Fibroblast of lung (primary cell): ENCODE results near the gene ITIH4. TPM values are rescaled to one million over a fixed set of nuclear protein-coding genes. Genes with fewer than 3 reads are reported as not detected.
"Not testable (repeated sequence)": the region's sequence is repeated elsewhere in the genome, so short reads cannot be mapped to it uniquely, and the experiment has no call there.

Experiments
- DNase-seq, 2 donors: peaks; one replicate each; pipeline versions ENCODE4 v3.0.0 to v3.0.0-alpha.2; 2010; ENCODE audit warnings: low read depth in 2 of 2
- H2AFZ ChIP-seq: 2 replicates; pipeline ENCODE4 v1.5.1; 2012; ENCODE audit warnings: low read length, control low read depth, inconsistent platforms
- H3K27ac ChIP-seq: 2 replicates; pipeline ENCODE4 v1.5.1; 2011; ENCODE audit warnings: low read length, control low read depth; ENCODE audit not compliant: insufficient read depth
- H3K27me3 ChIP-seq: 2 replicates; pipeline ENCODE4 v1.5.1; 2011; ENCODE audit warnings: mild to moderate bottlenecking, low read length; ENCODE audit not compliant: control insufficient read depth, insufficient read depth
- H3K36me3 ChIP-seq: 2 replicates; pipeline ENCODE4 v1.5.1; 2011; ENCODE audit warnings: low read length; ENCODE audit not compliant: control insufficient read depth, insufficient read depth
- H3K4me1 ChIP-seq: 2 replicates; pipeline ENCODE4 v1.5.1; 2011; ENCODE audit warnings: low read length; ENCODE audit not compliant: control insufficient read depth, insufficient read depth; ENCODE audit errors: extremely low read depth
- H3K4me2 ChIP-seq: 2 replicates; pipeline ENCODE4 v1.5.1; 2011; ENCODE audit warnings: low read length, control low read depth; ENCODE audit not compliant: insufficient read depth; ENCODE audit errors: extremely low read depth
- H3K4me3 ChIP-seq, 4 experiments: fragments of 200-600 bp in 1 of 4; sonication (generic) in 1 of 4; replicated peaks in 1 of 4; 2 replicates each; pipeline ENCODE4 v1.5.1; 2011 to 2016; ENCODE audit warnings: low read length in 4 of 4, low read depth in 3 of 4, mild to moderate bottlenecking in 3 of 4, control low read depth in 2 of 4, inconsistent platforms in 1 of 4, mixed read lengths in 1 of 4; ENCODE audit not compliant: insufficient read depth in 1 of 4; ENCODE audit errors: control extremely low read depth in 1 of 4
- H3K79me2 ChIP-seq: 2 replicates; pipeline ENCODE4 v1.5.1; 2012; ENCODE audit warnings: mild to moderate bottlenecking, low read length, inconsistent platforms; ENCODE audit not compliant: control insufficient read depth, insufficient read depth
- H3K9ac ChIP-seq: 2 replicates; pipeline ENCODE4 v1.5.1; 2011; ENCODE audit warnings: mild to moderate bottlenecking, low read length, control low read depth; ENCODE audit not compliant: insufficient read depth
- H3K9me3 ChIP-seq: 2 replicates; pipeline ENCODE4 v1.5.1; 2012; ENCODE audit warnings: low read depth, low read length; ENCODE audit not compliant: control insufficient read depth, insufficient read depth
- H4K20me1 ChIP-seq: 2 replicates; pipeline ENCODE4 v1.5.1; 2011; ENCODE audit warnings: low read length; ENCODE audit not compliant: control insufficient read depth, insufficient read depth; ENCODE audit errors: extremely low read depth
- CTCF ChIP-seq, 2 donors: IDR thresholded peaks in 1 of 2; conservative IDR thresholded peaks in 1 of 2; 1 replicate in 1 of 2; 2 replicates in 1 of 2; pipeline ENCODE4 v1.5.1; 2011 to 2012; ENCODE audit warnings: low read length in 2 of 2, control low read depth in 1 of 2, inconsistent platforms in 1 of 2, low read depth in 1 of 2, mild to moderate bottlenecking in 1 of 2
- EZH2 ChIP-seq: IDR thresholded peaks from 2 replicates; pipeline ENCODE4 v1.5.1; 2012; ENCODE audit warnings: low read length, control low read depth, mild to moderate bottlenecking; ENCODE audit errors: missing control alignments
- polyA plus RNA-seq, 2 donors: library from polyadenylated mRNA; depleted of rRNA in 1 of 2; stranded (reverse) in 1 of 2; unstranded in 1 of 2; fragments of >200 nt; gene quantifications; 2 replicates each; pipeline ENCODE4 v1.2.1, GENCODE V29; 2011 to 2012; ENCODE audit warnings: missing spikeins in 1 of 2
- total RNA-seq: library from RNA; depleted of rRNA; stranded (reverse); fragments of >200 nt; gene quantifications from 2 replicates; pipeline ENCODE4 v1.2.1, GENCODE V29; 2014

Gene ITIH4
- total and polyA plus RNA-seq, 2 donors (not counting 1 experiment from before 2014, with no cell fraction given) = 1.1 to 2.6 TPM

- no peak within 1 kb of the TSS for H3K4me3 ChIP-seq
- no peak within 1 kb of the TSS for H2AFZ ChIP-seq
- no peaks in the 10 kb centered on the region for H4K20me1 ChIP-seq
- TF ChIP-seq CTCF (conservative IDR thresholded peaks at IDR 0.05 in 1 of 2, IDR thresholded peaks at IDR 0.05 in 1 of 2; ENCODE audit: low read depth in 1 of 2, low read length in 2 of 2) (no peak), EZH2 (no peak)
- DNase-seq = no peak
- no peaks in the 10 kb centered on the region for H3K9me3 ChIP-seq
- no peak within 1 kb of the TSS for H3K9ac ChIP-seq
- H3K79me2 ChIP-seq = no peaks in the 10 kb centered on the region
- H3K4me2 ChIP-seq = no peak within 1 kb of the TSS
- H3K36me3 ChIP-seq = no peaks in the 10 kb centered on the region
- peaks cover 15% of the 10 kb centered on the region for H3K27me3 ChIP-seq
- no peaks in the 10 kb centered on the region for H3K4me1 ChIP-seq
- no peak within 1 kb of the TSS for H3K27ac ChIP-seq
These were observed 53.1 kb downstream of the ITIH4 start, which contains the start of gene ITIH1 for GRCh38 chr3:52777127-52777958. TSS of gene ITIH1 (plus strand) at chr3:52777599. CDS start at chr3:52777616, 17 bp downstream.

- H3K27ac ChIP-seq, H3K36me3 ChIP-seq, H3K4me2 ChIP-seq, H3K9ac ChIP-seq, H4K20me1 ChIP-seq, H2AFZ ChIP-seq, H3K27me3 ChIP-seq, H3K79me2 ChIP-seq, H3K4me1 ChIP-seq, H3K4me3 ChIP-seq, H3K9me3 ChIP-seq, DNase-seq: not testable (repeated sequence)
These were observed 54.0 kb downstream of the ITIH4 start for GRCh38 chr3:52776486-52776885.

GRCh38 chr3:52775877-52776276 is 54.6 kb downstream of the ITIH4 start:
- no peak overlapping the region for H2AFZ ChIP-seq
- TF ChIP-seq CTCF (conservative IDR thresholded peaks at IDR 0.05 in 1 of 2, IDR thresholded peaks at IDR 0.05 in 1 of 2; ENCODE audit: low read depth in 1 of 2, low read length in 2 of 2) (no peak), EZH2 (no peak)
- no peak overlapping the region for H3K4me2 ChIP-seq

More at GRCh38 chr3:52775877-52776276, 54.6 kb downstream of the ITIH4 start:
- H3K9me3 ChIP-seq = no peaks in the 10 kb centered on the region
- no peak overlapping the region for H3K9ac ChIP-seq
- no peak for DNase-seq
- no peaks in the 10 kb centered on the region for H3K79me2 ChIP-seq
- H3K27ac ChIP-seq = no peak overlapping the region
- no peak overlapping the region for H3K4me3 ChIP-seq
- H3K4me1 ChIP-seq = no peaks in the 10 kb centered on the region
- peaks cover 8% of the 10 kb centered on the region for H3K27me3 ChIP-seq
- no peaks in the 10 kb centered on the region for H3K36me3 ChIP-seq
- no peaks in the 10 kb centered on the region for H4K20me1 ChIP-seq
